Ascending aorta (tissue), 2 donors: Measurements from ENCODE around the gene GPC6. TPM values are rescaled to one million over a fixed set of nuclear protein-coding genes. Genes with fewer than 3 reads are reported as not detected.

ENCODE experiments used
- DNase-seq, 2 donors: peaks; one replicate each; pipeline ENCODE4 v3.0.0-alpha.2; 2019; ENCODE audit warnings: low spot score in 2 of 2
- H3K27ac ChIP-seq, 2 donors: fragments of 200-600 bp; sonication (generic); one replicate each; pipeline ENCODE4 v1.5.1; 2016 to 2017; ENCODE audit warnings: mild to moderate bottlenecking in 1 of 2
- H3K27me3 ChIP-seq: fragments of 200-600 bp; sonication (generic); one replicate; pipeline ENCODE4 v1.5.1; 2017
- H3K36me3 ChIP-seq, 2 donors: fragments of 200-600 bp; sonication (generic); one replicate each; pipeline ENCODE4 v1.5.1; 2016
- H3K4me1 ChIP-seq, 2 donors: fragments of 200-600 bp; sonication (generic); one replicate each; pipeline ENCODE4 v1.5.1; 2016 to 2017; ENCODE audit warnings: mild to moderate bottlenecking in 1 of 2
- H3K4me3 ChIP-seq, 2 donors: fragments of 200-600 bp; sonication (generic); one replicate each; pipeline ENCODE4 v1.5.1; 2016 to 2017; ENCODE audit warnings: mild to moderate bottlenecking in 1 of 2
- H3K9me3 ChIP-seq, 2 donors: fragments of 200-600 bp; sonication (generic); one replicate each; pipeline ENCODE4 v1.5.1; 2016
- intact Hi-C: fragments of 100-400 bp; cut with DNase I; formaldehyde crosslinking; loops from one replicate; pipeline ENCODE4 v1.15.1; 2023
- total RNA-seq: library from RNA; depleted of rRNA; stranded (reverse); fragments of >200 nt; gene quantifications from one replicate; pipeline ENCODE4 v1.1.0, GENCODE V29; 2016
- TF ChIP-seq, protein P1 (sequence below), 3 experiments: fragments of 200-600 bp in 2 of 3; fragments of 450-650 bp in 1 of 3; sonication (generic) in 2 of 3; IDR thresholded peaks; one replicate each; pipeline ENCODE4 v1.5.1; 2016 to 2019; ENCODE audit warnings: antibody characterized with exemption in 3 of 3, mild to moderate bottlenecking in 1 of 3, moderate library complexity in 1 of 3

The GPC6 gene
- total RNA-seq, 1 donor from 2014 or later = 23.2 TPM

GRCh38 chr13:93517658-93518057, 291.1 kb downstream of the GPC6 start:
- Histone ChIP-seq H3K27me3 (no peaks in the 10 kb centered on the region), H3K36me3 (no peaks in the 10 kb centered on the region), H3K4me3 (no peak overlapping the region), H3K4me1 (peaks cover 0 to 2% of the 10 kb centered on the region in 2 donors), H3K27ac (no peak overlapping the region), H3K9me3 (no peaks in the 10 kb centered on the region)
- no peak for DNase-seq
- intact Hi-C loops = no loop called here
- TF ChIP-seq, protein P1, sequence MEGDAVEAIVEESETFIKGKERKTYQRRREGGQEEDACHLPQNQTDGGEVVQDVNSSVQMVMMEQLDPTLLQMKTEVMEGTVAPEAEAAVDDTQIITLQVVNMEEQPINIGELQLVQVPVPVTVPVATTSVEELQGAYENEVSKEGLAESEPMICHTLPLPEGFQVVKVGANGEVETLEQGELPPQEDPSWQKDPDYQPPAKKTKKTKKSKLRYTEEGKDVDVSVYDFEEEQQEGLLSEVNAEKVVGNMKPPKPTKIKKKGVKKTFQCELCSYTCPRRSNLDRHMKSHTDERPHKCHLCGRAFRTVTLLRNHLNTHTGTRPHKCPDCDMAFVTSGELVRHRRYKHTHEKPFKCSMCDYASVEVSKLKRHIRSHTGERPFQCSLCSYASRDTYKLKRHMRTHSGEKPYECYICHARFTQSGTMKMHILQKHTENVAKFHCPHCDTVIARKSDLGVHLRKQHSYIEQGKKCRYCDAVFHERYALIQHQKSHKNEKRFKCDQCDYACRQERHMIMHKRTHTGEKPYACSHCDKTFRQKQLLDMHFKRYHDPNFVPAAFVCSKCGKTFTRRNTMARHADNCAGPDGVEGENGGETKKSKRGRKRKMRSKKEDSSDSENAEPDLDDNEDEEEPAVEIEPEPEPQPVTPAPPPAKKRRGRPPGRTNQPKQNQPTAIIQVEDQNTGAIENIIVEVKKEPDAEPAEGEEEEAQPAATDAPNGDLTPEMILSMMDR (IDR thresholded peaks at IDR 0.05) = no peak

GRCh38 chr13:93521307-93521706, 294.7 kb downstream of the GPC6 start:
- DNase-seq = no peak
- Histone ChIP-seq H3K27me3 (no peaks in the 10 kb centered on the region), H3K9me3 (no peaks in the 10 kb centered on the region), H3K36me3 (no peaks in the 10 kb centered on the region), H3K4me1 (peaks cover 0 to 2% of the 10 kb centered on the region in 2 donors), H3K4me3 (no peak overlapping the region), H3K27ac (no peak overlapping the region)
- intact Hi-C loops = no loop called here
- TF ChIP-seq, protein P1 (IDR thresholded peaks at IDR 0.05) = no peak

DNA sequence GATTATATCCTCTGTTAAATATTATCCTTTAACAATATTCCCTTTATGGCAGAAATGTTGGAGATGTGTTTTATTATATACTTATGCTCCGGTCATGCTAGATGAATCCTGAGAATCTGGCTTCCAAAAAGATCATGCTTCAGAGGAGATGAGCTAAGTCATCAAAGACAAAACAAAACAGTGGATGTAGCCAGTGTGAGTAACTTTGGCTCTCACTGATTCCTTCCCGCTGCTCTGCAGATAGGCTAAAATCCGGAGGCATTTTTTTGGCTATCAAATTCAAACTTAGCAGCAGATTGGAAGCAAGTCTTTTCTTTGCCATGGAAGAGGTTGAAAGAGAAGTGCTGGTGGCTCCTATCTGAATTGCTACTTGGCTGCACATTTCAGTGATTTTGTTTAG, 295.9 kb downstream of the GPC6 start:
- Histone ChIP-seq H3K27ac (no peak overlapping the region), H3K9me3 (no peaks in the 10 kb centered on the region)
- TF ChIP-seq, protein P1 (IDR thresholded peaks at IDR 0.05) = no peak

DNA sequence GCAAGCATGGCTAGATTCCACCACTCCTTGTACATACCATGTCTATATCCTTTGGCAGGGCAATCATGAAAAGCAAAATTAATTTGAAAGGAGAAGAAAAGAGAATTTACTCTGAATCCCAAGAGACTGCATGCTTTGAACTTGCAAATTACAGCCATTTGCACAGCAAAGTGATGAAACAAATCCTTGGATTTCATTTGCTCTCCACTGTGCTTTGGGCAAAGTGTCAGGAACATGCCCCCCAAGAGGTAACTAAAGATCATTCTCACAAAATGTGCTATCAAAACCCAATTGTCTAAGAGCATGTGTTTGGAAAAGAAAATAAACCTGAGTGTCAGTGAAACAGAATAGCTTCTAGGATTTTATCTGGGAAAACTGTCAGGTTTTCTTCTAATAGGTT, 298.5 kb downstream of the GPC6 start:
- intact Hi-C loops = no loop called here
- no peaks in the 10 kb centered on the region for H3K9me3 ChIP-seq
- H3K4me1 ChIP-seq = no peaks in the 10 kb centered on the region
- DNase-seq = no peak
- no peaks in the 10 kb centered on the region for H3K36me3 ChIP-seq
- H3K27ac ChIP-seq = no peak overlapping the region
- TF ChIP-seq, protein P1 (IDR thresholded peaks at IDR 0.05) = no peak
- H3K27me3 ChIP-seq = no peaks in the 10 kb centered on the region
- H3K4me3 ChIP-seq = no peak overlapping the region

More for the DNA sequence above, 295.9 kb downstream of the GPC6 start:
- Histone ChIP-seq H3K4me3 (no peak overlapping the region), H3K4me1 (peaks cover 0 to 2% of the 10 kb centered on the region in 2 donors), H3K36me3 (no peaks in the 10 kb centered on the region), H3K27me3 (no peaks in the 10 kb centered on the region)
- DNase-seq = no peak
- intact Hi-C loops = no loop called here

DNA sequence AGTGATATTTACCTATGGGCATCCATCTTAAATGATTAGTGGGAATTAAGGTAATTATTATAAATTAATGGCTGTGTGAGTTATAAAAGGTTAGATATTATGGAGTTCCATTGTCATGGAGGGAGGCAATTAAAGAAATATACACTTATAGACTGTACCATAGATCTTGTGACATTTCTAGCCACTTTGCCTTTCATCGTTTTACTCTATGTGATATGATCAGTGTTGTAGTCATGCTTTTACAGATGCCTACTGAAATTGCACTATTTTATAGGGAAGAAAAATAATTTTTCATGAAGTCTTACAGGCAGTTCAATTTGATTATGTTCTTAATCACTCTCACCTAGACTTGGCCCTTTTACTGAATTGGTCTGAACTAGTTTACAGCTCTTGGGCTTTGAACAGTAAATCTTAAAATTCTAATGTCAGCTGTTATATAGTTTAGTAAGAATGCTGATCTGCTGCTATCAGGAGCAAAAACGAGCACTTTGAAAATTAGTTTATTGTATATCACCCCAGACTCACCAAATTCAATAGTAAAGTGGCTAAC, 301.2 kb downstream of the GPC6 start:
- DNase-seq = no peak
- Histone ChIP-seq H3K9me3 (no peaks in the 10 kb centered on the region), H3K4me1 (no peaks in the 10 kb centered on the region), H3K27ac (no peak overlapping the region), H3K27me3 (no peaks in the 10 kb centered on the region), H3K4me3 (no peak overlapping the region), H3K36me3 (no peaks in the 10 kb centered on the region)
- intact Hi-C loops = no loop called here
- TF ChIP-seq, protein P1 (IDR thresholded peaks at IDR 0.05) = no peak

- H3K4me3 ChIP-seq = no peak overlapping the region
- TF ChIP-seq, protein P1 (IDR thresholded peaks at IDR 0.05) = no peak
- DNase-seq = no peak
- no peaks in the 10 kb centered on the region for H3K9me3 ChIP-seq
- no peaks in the 10 kb centered on the region for H3K36me3 ChIP-seq
- no peaks in the 10 kb centered on the region for H3K27me3 ChIP-seq
- H3K4me1 ChIP-seq = peaks cover 0 to 10% of the 10 kb centered on the region in 2 donors
- intact Hi-C loops = no loop called here
- H3K27ac ChIP-seq = no peak overlapping the region
Observed at GRCh38 chr13:93529961-93530360, 303.4 kb downstream of the GPC6 start.
